Uterus (tissue), 4 donors: ENCODE measurements around the gene CST9L. TPM values are rescaled to one million over a fixed set of nuclear protein-coding genes. Genes with fewer than 3 reads are reported as not detected.

Source experiments
- DNase-seq, 2 donors: peaks; one replicate each; pipeline ENCODE4 v3.0.0-alpha.2; 2019 to 2020
- H3K27ac ChIP-seq, 2 donors: fragments of 200-600 bp; sonication (generic); 1 replicate in 1 of 2; 2 replicates in 1 of 2; pipeline ENCODE4 v1.5.1; 2016 to 2018
- H3K27me3 ChIP-seq, 2 donors: fragments of 200-600 bp; sonication (generic); one replicate each; pipeline ENCODE4 v1.5.1; 2018 to 2019; ENCODE audit warnings: control low read depth in 1 of 2
- H3K36me3 ChIP-seq, 2 donors: fragments of 200-600 bp; sonication (generic); one replicate each; pipeline ENCODE4 v1.5.1; 2019; ENCODE audit warnings: control low read depth in 1 of 2
- H3K4me1 ChIP-seq, 2 donors: fragments of 200-600 bp; sonication (generic); one replicate each; pipeline ENCODE4 v1.5.1; 2018 to 2019; ENCODE audit warnings: control low read depth in 1 of 2
- H3K4me3 ChIP-seq, 2 donors: fragments of 200-600 bp; sonication (generic); 1 replicate in 1 of 2; 2 replicates in 1 of 2; pipeline ENCODE4 v1.5.1; 2018 to 2019; ENCODE audit warnings: mild to moderate bottlenecking in 1 of 2
- H3K9me3 ChIP-seq, 2 donors: fragments of 200-600 bp; sonication (generic); one replicate each; pipeline ENCODE4 v1.5.1; 2019; ENCODE audit warnings: control low read depth in 1 of 2
- POLR2A ChIP-seq, 2 donors: fragments of 450-650 bp; IDR thresholded peaks; one replicate each; pipeline ENCODE4 v1.6.1; 2016; ENCODE audit warnings: antibody characterized with exemption in 2 of 2, mild to moderate bottlenecking in 1 of 2, moderate library complexity in 1 of 2
- intact Hi-C: fragments of 100-400 bp; cut with DNase I; formaldehyde crosslinking; loops from one replicate; pipeline ENCODE4 v1.15.1; 2023; ENCODE audit warnings: low total_unique reads
- total RNA-seq, 4 donors: library from RNA; depleted of rRNA in 3 of 4; stranded (reverse); fragments of >200 nt in 3 of 4; gene quantifications; one replicate each; pipeline versions ENCODE4 v1.1.0 to v1.2.4, GENCODE V29; 2014 to 2023
- TF ChIP-seq, protein P1 (sequence below), 4 experiments: fragments of 200-600 bp in 2 of 4; fragments of 450-650 bp in 2 of 4; sonication (generic) in 2 of 4; IDR thresholded peaks; one replicate each; pipeline ENCODE4 v1.5.1; 2016 to 2019; ENCODE audit warnings: antibody characterized with exemption in 4 of 4, mild to moderate bottlenecking in 2 of 4, moderate library complexity in 1 of 4
- donor health status: DM: yes; HTN: yes; CAD: no.

Gene CST9L
- total RNA-seq, 4 donors from 2014 or later = not detected

DNA sequence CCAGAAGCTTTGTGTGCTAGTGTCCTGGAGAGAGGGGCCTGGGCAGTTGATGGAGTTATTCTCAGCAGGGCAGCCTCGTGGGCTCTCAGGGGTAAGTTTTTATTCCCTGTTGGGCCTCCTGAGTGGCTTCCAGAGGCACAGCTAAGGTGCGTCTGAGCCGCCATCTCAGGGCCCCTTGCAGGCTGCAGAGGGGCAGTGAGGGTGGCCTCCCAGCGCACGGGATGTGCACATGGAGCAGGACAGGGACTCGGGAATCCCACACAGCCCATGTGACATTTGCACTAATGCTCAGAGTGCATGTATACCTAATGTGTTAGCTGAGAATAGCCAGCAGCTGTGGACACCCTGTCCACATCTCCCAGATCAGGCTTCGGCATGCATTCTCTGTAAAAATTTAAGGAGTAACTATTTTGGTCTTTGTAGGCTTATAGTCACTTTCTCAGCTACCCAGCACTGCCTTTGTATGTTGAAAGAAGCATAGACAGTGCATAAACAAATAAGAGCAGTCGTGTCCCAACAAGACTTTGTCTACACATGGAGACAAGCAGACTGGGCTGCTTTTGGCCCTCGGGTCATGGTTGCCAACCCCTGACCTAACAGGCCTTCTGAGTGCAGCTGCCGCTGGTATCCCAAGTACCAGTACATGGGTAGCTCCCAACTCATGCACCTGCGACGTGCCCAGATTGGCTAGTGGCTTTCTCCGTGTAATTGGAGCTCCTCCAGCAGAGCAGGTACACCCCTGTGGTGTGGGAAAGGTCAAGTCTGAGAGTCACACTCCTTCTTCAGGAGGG is 18.6 kb upstream of the CST9L start:
- no peak overlapping the region for H3K4me3 ChIP-seq
- no peaks in the 10 kb centered on the region for H3K4me1 ChIP-seq
- H3K9me3 ChIP-seq = no peaks in the 10 kb centered on the region
- H3K36me3 ChIP-seq = no peaks in the 10 kb centered on the region
- H3K27me3 ChIP-seq = no peaks in the 10 kb centered on the region
- TF ChIP-seq POLR2A (IDR thresholded peaks at IDR 0.05) = no peak
- TF ChIP-seq, protein P1, sequence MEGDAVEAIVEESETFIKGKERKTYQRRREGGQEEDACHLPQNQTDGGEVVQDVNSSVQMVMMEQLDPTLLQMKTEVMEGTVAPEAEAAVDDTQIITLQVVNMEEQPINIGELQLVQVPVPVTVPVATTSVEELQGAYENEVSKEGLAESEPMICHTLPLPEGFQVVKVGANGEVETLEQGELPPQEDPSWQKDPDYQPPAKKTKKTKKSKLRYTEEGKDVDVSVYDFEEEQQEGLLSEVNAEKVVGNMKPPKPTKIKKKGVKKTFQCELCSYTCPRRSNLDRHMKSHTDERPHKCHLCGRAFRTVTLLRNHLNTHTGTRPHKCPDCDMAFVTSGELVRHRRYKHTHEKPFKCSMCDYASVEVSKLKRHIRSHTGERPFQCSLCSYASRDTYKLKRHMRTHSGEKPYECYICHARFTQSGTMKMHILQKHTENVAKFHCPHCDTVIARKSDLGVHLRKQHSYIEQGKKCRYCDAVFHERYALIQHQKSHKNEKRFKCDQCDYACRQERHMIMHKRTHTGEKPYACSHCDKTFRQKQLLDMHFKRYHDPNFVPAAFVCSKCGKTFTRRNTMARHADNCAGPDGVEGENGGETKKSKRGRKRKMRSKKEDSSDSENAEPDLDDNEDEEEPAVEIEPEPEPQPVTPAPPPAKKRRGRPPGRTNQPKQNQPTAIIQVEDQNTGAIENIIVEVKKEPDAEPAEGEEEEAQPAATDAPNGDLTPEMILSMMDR (IDR thresholded peaks at IDR 0.05) = no peak
- no peak overlapping the region for H3K27ac ChIP-seq
- intact Hi-C loops = no loop called here
- no peak for DNase-seq

DNA sequence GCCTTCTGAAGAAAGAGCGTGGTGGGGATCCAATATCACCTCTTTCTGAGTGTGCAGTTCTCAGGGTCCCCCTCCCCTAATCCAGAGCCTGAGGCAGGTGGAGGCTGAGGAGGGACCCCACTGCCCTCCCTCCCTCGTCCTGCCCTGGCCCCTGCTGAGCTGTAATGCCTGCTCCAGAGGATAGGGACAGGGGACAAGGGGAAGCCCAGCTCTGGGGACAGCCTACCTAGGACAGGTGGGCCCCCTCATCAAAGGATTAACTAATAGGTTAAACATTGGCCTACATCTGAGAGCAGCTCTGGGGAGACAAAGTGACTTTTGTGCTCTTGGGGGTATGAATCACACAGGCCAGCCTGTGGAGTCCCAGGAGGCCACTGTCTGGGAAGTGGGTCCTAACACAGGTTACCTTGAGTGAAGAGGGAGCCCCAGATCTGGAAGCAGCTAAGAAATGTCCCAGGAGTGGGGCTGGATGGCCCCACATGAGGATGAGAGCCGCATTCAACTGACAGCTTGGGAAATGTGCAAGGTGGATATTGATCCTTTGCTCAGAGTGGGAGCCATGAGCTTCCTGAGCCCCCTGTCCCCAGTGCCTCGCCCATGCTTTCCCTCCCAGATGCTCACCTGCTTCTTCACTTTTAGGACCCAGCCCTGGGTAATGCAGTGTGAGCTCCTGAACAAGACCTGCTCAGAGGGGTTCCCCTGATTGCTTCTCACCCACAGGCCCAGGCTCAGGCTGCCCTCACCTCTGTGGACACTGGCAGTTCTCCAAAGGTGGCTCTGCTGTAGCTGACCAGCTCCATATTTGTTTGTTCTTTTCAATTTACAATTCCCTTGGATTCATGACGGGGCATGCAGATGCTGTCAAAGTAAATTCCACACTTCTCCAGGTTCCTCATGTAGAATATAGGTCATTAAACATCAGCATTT is 17.8 kb upstream of the CST9L start:
- H3K4me1 ChIP-seq = no peaks in the 10 kb centered on the region
- TF ChIP-seq POLR2A (IDR thresholded peaks at IDR 0.05) = no peak
- TF ChIP-seq, protein P1 (IDR thresholded peaks at IDR 0.05) = no peak
- no peak for DNase-seq
- no peak overlapping the region for H3K4me3 ChIP-seq
- intact Hi-C loops = no loop called here
- no peak overlapping the region for H3K27ac ChIP-seq
- no peaks in the 10 kb centered on the region for H3K36me3 ChIP-seq
- H3K27me3 ChIP-seq = no peaks in the 10 kb centered on the region
- no peaks in the 10 kb centered on the region for H3K9me3 ChIP-seq

- no peaks in the 10 kb centered on the region for H3K4me1 ChIP-seq
- TF ChIP-seq POLR2A (IDR thresholded peaks at IDR 0.05) = no peak
- TF ChIP-seq, protein P1 (IDR thresholded peaks at IDR 0.05) = no peak
- DNase-seq = no peak
- H3K4me3 ChIP-seq = no peak overlapping the region
- no peaks in the 10 kb centered on the region for H3K36me3 ChIP-seq
- intact Hi-C loops = no loop called here
- H3K27ac ChIP-seq = no peak overlapping the region
- no peaks in the 10 kb centered on the region for H3K27me3 ChIP-seq
- H3K9me3 ChIP-seq = no peaks in the 10 kb centered on the region
Measured at GRCh38 chr20:23585449-23585807, 17.1 kb upstream of the CST9L start.

GRCh38 chr20:23584434-23585199 is 16.3 kb upstream of the CST9L start:
- DNase-seq = no peak
- Histone ChIP-seq H3K36me3 (no peaks in the 10 kb centered on the region), H3K4me3 (no peak overlapping the region), H3K4me1 (no peaks in the 10 kb centered on the region), H3K27me3 (no peaks in the 10 kb centered on the region), H3K9me3 (no peaks in the 10 kb centered on the region), H3K27ac (no peak overlapping the region)
- intact Hi-C loops = no loop called here
- TF ChIP-seq, protein P1 (IDR thresholded peaks at IDR 0.05) = no peak
- no peak for TF ChIP-seq POLR2A (IDR thresholded peaks at IDR 0.05)
